A549 treated with dexamethasone at 1 μM for 4 hours (cell line): ENCODE results near the gene AMN1. TPM values are rescaled to one million over a fixed set of nuclear protein-coding genes. Genes with fewer than 3 reads are reported as not detected.

ENCODE experiments used
- total RNA-seq: library from RNA; stranded (reverse); fragments of 200-300 nt; extraction: Qiagen RNA extraction; gene quantifications from 5 replicates; pipeline ENCODE4 v1.2.3, GENCODE V29; 2022

AMN1 gene
- total RNA-seq, result 8.7 to 11.4 TPM (median 10.1 TPM) in 5 replicates

DNA sequence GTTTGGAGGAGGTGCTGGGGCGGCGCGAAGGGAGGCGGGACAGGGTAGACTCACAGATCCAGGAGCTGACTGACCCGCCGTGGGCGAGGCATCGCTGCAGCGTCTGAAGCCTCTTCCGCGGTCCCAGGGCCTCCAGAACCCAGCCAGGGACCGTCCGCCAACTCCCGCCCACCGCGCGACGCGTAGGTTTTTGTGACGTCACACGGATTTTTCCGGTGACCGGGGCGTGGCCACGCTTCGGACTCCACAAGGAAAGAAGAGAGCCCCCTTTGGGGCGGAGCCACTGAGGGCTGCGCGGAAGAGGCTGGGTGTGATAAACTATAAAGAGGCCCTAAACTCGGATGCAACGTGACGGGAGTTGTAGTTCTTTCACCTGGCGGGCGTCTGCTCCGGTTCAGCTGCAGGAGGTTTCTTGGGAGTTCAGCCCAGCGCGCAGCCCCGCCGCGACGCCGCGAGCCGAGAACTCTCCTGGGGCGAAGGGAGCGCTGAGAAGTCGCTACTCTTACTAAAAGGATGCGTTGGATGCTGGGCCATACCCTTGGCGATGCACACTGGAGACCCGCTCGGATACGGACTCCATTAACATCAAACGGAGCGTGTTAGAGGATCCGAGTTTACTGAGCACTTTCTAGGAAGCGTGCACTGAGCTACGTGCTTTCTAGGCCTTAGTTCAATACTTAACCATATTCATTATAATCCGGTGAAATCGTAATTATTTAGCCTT, at the start of gene AMN1:
Gene AMN1 (minus strand): TSS at position 105 of the 724 bp plus-strand sequence. CDS start 13 bp downstream, at position 92.

DNA sequence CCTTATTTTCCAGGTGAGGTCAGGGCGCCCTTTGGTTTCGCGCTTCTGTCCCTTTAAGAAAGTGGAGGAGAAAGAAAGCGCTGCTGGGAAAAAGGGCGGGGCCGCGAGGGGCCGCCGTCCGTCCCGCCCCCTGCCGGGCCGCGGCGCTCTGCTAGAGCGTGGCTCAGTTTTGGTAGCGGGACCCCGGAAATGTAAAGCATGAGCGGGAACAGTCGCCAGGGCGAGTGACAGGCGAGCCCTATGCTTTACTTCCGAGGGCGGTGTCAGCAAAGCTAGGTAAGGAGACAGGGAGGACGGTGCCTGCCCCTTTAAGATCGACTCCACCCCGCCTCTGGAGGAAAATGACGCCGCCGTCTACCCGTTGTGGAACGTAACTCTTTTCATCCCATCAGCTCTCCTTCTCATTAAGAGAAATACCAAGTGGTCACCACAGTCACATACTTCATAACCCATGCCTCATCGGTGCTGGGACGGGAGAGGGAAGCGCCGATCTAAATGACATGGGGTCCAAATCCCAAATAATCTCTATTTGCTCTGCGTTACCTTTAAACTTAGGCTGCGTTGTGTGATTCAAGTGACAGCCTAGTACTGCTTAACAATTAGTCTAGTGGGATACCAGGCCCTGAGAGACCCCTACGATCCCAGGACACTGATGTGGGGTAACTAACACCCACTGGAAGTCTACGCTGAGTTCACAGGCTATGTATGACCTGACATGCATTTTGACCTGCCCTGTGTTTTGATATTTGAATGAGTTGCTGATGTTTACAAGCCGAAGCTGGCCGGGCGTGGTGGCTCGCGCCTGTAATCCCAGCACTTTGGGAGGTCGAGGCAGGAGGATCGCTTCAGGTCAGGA, 69.5 kb downstream of the AMN1 start, which contains the start of gene ETFBKMT:
Gene ETFBKMT (plus strand): TSS at position 602 of the 856 bp plus-strand sequence. CDS start 2,266 bp downstream, outside the sequence.

Other genes with a start within 250 kb of the AMN1 start
- 10.6 to 15.2 TPM (median 12.8 TPM) in 5 replicates for gene DENND5B, start 137.9 kb downstream of the AMN1 start, total RNA-seq
- gene ETFBKMT, start 69.3 kb downstream of the AMN1 start, total RNA-seq, result 0.82 to 1.3 TPM (median 0.92 TPM) in 5 replicates
- 16.5 to 19.6 TPM (median 17.0 TPM) in 5 replicates for gene RESF1, start 230.4 kb upstream of the AMN1 start, total RNA-seq